RWPE1 (cell line): ENCODE results near the gene CLDN24.

Experiments used
- CTCF ChIA-PET: fragments of 350-600 bp; sonication (Branson Sonifier 250); formaldehyde crosslinking; extraction: SDS; loops from one replicate; lab custom pipeline; 2021; lab: Yijun Ruan, JAX
- POLR2A ChIA-PET: fragments of 400-600 bp; formaldehyde crosslinking; extraction: SDS; loops from one replicate; lab custom pipeline; 2020; ENCODE audit warnings: antibody characterized with exemption; ENCODE audit not compliant: low non-redundant PET; lab: Yijun Ruan, JAX
- DNase-seq: peaks from one replicate; pipeline ENCODE4 v3.0.0; 2012; ENCODE audit warnings: low spot score
- H3K27ac ChIP-seq: fragments of 450-650 bp; 2 replicates; pipeline ENCODE4 v1.5.1; 2017
- CTCF ChIP-seq: fragments of 450-650 bp; conservative IDR thresholded peaks from 2 replicates; pipeline ENCODE4 v1.5.1; 2017; ENCODE audit warnings: low read depth, mild to moderate bottlenecking

Gene CLDN24

GRCh38 chr4:183332447-183332846 lies 10.2 kb upstream of the CLDN24 start:
- CTCF ChIA-PET, result no interaction called here
- TF ChIP-seq CTCF, result no peak
- POLR2A ChIA-PET, result no interaction called here
- no peak for DNase-seq
- H3K27ac ChIP-seq, result no peak overlapping the region

- no peak overlapping the region for H3K27ac ChIP-seq
- no peak for TF ChIP-seq CTCF
- POLR2A ChIA-PET, result no interaction called here
- CTCF ChIA-PET, result interaction anchor here (0.6 kb wide), 1 partner anchor 74 kb away, joined by 3 read pairs; no protein-coding TSS in a partner anchor
- no peak for DNase-seq
These were observed 8.6 kb upstream of the CLDN24 start for GRCh38 chr4:183330841-183331240.

DNA sequence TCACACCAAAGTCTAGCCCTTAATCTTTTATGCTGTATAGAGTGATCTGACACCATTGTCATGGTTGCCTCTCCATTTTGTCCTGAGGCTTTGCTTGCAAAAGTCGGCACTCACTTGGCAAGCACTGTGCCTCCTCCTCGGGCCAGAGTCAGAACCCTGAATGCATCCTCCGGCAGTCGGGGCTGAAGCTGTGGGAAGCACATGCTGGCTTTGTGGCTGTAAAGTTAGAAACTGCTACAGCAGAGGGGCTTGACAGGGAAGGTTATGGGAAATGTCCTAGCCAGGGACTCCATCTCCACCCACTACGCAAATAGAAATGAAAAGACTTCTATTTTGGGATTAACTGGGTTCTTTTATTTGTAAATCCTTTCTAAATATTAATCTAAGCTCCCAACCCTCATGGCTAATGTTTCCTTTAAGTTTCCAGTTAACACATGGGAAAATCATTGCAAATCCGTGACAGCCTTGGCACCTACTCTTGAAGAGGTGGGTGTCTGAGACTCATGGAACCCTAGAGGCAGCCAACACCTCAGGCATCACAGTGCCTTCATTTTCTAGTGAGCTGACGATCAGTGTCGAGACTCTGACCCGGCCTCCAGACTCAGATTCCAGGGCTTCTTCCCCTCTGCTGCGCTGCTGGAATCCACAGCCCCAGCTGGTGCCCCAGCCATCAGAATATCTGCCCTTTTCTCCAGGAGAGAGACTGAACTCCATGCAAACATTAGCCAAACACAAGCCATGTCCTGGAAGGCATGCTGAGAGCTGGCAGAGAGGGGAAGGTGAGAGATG lies 7.9 kb upstream of the CLDN24 start:
- ChIA-PET CTCF (no interaction called here), POLR2A (no interaction called here)
- H3K27ac ChIP-seq, result no peak overlapping the region
- no peak for TF ChIP-seq CTCF
- no peak for DNase-seq

DNA sequence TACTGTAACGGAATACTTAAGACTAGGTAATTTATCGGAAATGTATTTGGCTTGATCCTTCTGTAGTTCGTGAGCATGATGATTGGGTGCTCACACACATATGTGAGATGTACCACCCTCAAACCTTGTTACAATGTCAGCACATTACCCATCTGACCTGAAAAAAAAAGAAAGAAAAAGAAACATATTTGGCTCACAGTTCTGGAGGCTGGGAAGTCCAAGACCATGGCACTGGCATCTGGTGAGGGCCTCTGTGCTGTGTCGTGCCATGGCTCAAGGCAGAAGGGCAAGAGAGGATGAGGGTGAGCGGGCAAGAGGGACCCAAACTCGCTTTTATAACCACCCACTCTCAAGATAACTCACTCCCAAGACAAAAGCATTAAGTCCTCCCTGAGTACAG lies 7.0 kb upstream of the CLDN24 start:
- CTCF ChIA-PET, result no interaction called here
- H3K27ac ChIP-seq, result no peak overlapping the region
- no peak for TF ChIP-seq CTCF

GRCh38 chr4:183328832-183329231 lies 6.6 kb upstream of the CLDN24 start:
- no peak for DNase-seq
- H3K27ac ChIP-seq, result no peak overlapping the region
- POLR2A ChIA-PET, result no interaction called here
- TF ChIP-seq CTCF, result no peak
- CTCF ChIA-PET, result no interaction called here

More for the DNA sequence above, 7.0 kb upstream of the CLDN24 start:
- POLR2A ChIA-PET, result no interaction called here
- DNase-seq, result no peak

DNA sequence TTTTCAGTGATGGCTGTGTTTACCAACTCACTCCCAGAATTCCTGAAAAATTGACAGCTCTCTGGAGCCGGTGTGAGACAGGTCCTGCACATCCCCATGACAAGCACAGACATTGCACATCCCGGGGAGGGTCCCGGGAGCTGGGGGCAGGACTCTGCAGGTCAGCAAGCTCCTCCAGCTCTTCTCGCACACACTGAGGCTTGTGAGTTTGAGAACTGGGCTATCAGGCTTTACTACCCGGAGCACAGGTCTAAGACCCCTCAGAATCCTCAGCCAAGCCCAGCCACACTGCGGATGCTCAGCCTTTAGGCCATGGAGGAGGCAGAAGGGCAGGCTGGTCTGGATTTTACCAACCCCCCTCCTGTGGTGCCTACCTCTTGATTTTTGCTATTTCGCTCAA lies 5.6 kb upstream of the CLDN24 start:
- H3K27ac ChIP-seq, result no peak overlapping the region
- TF ChIP-seq CTCF, result no peak
- CTCF ChIA-PET, result no interaction called here
- POLR2A ChIA-PET, result no interaction called here
- no peak for DNase-seq
